ENCODE data around the gene OR2T34. TPM values are rescaled to one million over a fixed set of nuclear protein-coding genes. Genes with fewer than 3 reads are reported as not detected.

Gene OR2T34
- total and polyA plus RNA-seq, 2 of the 4 experiments (the other 2 are of a cell fraction), result not detected

GRCh38 chr1:248610301-248610700, 35.7 kb upstream of the OR2T34 start:
- Histone ChIP-seq H2BK5ac (ENCODE audit: low read depth, low read length, poor library complexity, severe bottlenecking) (no peak overlapping the region), H4K20me1 (ENCODE audit: insufficient read depth, low read length) (no peaks in the 10 kb centered on the region), H3K56ac (ENCODE audit: extremely low read depth, insufficient read depth, low read length) (no peak overlapping the region), H2BK120ac (ENCODE audit: low read depth, low read length) (no peak overlapping the region), H4K5ac (ENCODE audit: low read depth, low read length) (no peak overlapping the region), H4K91ac (ENCODE audit: insufficient read depth, low read depth, low read length) (no peak overlapping the region), H4K8ac (ENCODE audit: low read depth in 2 of 2, low read length in 2 of 2) (no peak overlapping the region), H3K4me1 (ENCODE audit: control insufficient read depth, insufficient read depth, low read length) (no peaks in the 10 kb centered on the region), H3K14ac (replicated peaks; ENCODE audit: low read depth, low read length) (no peak overlapping the region), H2AFZ (replicated peaks; ENCODE audit: low read length, poor library complexity) (no peak overlapping the region), H3K9ac (ENCODE audit: low read depth, low read length) (no peak overlapping the region), H2AK5ac (ENCODE audit: low read depth, low read length) (no peak overlapping the region), H3K9me3 (ENCODE audit: control insufficient read depth, insufficient read depth, low read length) (no peaks in the 10 kb centered on the region), H2BK15ac (ENCODE audit: low read depth, low read length) (no peak overlapping the region), H3K27ac (ENCODE audit: insufficient read depth, low read length) (no peak overlapping the region), H3K18ac (ENCODE audit: low read depth, low read length) (no peak overlapping the region), H2BK20ac (ENCODE audit: low read depth, low read length) (no peak overlapping the region), H3K4ac (ENCODE audit: low read depth, low read length) (no peak overlapping the region), H3K36me3 (ENCODE audit: control insufficient read depth, insufficient read depth, low read length) (no peaks in the 10 kb centered on the region), H3K9me1 (ENCODE audit: insufficient read depth, low read length) (no peaks in the 10 kb centered on the region), H2AK9ac (replicated peaks; ENCODE audit: low read depth, low read length, poor library complexity) (no peak overlapping the region), H3K27me3 (ENCODE audit: control insufficient read depth, insufficient read depth, low read length) (no peaks in the 10 kb centered on the region), H3K79me1 (ENCODE audit: low read depth in 1 of 2, low read length in 2 of 2) (no peaks in the 10 kb centered on the region), H3K4me2 (ENCODE audit: low read depth, low read length) (no peak overlapping the region), H3K23ac (ENCODE audit: low read depth, low read length) (no peak overlapping the region), H3K4me3 (ENCODE audit: insufficient read depth, low read depth, low read length) (no peak overlapping the region)
- intact Hi-C loops (cut with micrococcal nuclease), result no loop called here
- BruUV-seq (replicated peaks), result no TSS peak
- dilution Hi-C loops (cut with HindIII; ENCODE audit: low sequenced_read_pairs, unreplicated experiment), result no loop called here
- POLR2A ChIA-PET (ENCODE audit: unreplicated experiment), result no interaction called here
- in situ Hi-C loops (cut with MboI; ENCODE audit: low sequenced_read_pairs), result no loop called here
- no peak for ATAC-seq (ENCODE audit: low read depth)
- TF ChIP-seq FOS (IDR thresholded peaks at IDR 0.05; ENCODE audit: low read depth, low read length) (no peak), NFE2L2 (IDR thresholded peaks at IDR 0.05; ENCODE audit: low read depth, low read length) (no peak), MXI1 (IDR thresholded peaks at IDR 0.05; ENCODE audit: borderline replicate concordance, low read depth, low read length) (no peak), RFX5 (IDR thresholded peaks at IDR 0.05; ENCODE audit: low read depth, low read length) (no peak), MAZ (IDR thresholded peaks at IDR 0.05; ENCODE audit: borderline replicate concordance, low read depth, low read length) (no peak), POLR2A (IDR thresholded peaks at IDR 0.05; ENCODE audit: low read depth, low read length) (no peak), RCOR1 (IDR thresholded peaks at IDR 0.05; ENCODE audit: insufficient replicate concordance, low read length) (no peak), BHLHE40 (IDR thresholded peaks at IDR 0.05; ENCODE audit: low read depth, low read length) (no peak), MAFK (IDR thresholded peaks at IDR 0.05; ENCODE audit: low read depth, low read length) (no peak), SMC3 (IDR thresholded peaks at IDR 0.05; ENCODE audit: low read depth, low read length) (no peak), CTCF (conservative IDR thresholded peaks at IDR 0.05; ENCODE audit: low read depth, low read length) (no peak), CEBPB (IDR thresholded peaks at IDR 0.05; ENCODE audit: low read depth, low read length) (no peak), ELK1 (IDR thresholded peaks at IDR 0.05; ENCODE audit: borderline replicate concordance, low read depth, low read length) (no peak), CHD1 (IDR thresholded peaks at IDR 0.05; ENCODE audit: low read depth, low read length) (no peak), RAD21 (IDR thresholded peaks at IDR 0.05; ENCODE audit: low read length) (no peak)
- TF ChIP-seq, protein P1, sequence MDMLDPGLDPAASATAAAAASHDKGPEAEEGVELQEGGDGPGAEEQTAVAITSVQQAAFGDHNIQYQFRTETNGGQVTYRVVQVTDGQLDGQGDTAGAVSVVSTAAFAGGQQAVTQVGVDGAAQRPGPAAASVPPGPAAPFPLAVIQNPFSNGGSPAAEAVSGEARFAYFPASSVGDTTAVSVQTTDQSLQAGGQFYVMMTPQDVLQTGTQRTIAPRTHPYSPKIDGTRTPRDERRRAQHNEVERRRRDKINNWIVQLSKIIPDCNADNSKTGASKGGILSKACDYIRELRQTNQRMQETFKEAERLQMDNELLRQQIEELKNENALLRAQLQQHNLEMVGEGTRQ (IDR thresholded peaks at IDR 0.05; ENCODE audit: low read depth, low read length), result no peak
- CTCF ChIA-PET, result no interaction called here
- no peak for DNase-seq
- no CpG with 5 or more reads among the region's 3 CpGs for WGBS, 2 experiments (ENCODE audit: extremely low coverage in 2 of 2, insufficient read length in 1 of 2)
